ENCODE results near the gene ANKRD13B. TPM values are rescaled to one million over a fixed set of nuclear protein-coding genes. Genes with fewer than 3 reads are reported as not detected.
"Not testable (repeated sequence)": the region's sequence is repeated elsewhere in the genome, so short reads cannot be mapped to it uniquely, and the experiment has no call there.

ANKRD13B gene
- total RNA-seq, 1 donor from 2014 or later, result 17.9 TPM

DNA sequence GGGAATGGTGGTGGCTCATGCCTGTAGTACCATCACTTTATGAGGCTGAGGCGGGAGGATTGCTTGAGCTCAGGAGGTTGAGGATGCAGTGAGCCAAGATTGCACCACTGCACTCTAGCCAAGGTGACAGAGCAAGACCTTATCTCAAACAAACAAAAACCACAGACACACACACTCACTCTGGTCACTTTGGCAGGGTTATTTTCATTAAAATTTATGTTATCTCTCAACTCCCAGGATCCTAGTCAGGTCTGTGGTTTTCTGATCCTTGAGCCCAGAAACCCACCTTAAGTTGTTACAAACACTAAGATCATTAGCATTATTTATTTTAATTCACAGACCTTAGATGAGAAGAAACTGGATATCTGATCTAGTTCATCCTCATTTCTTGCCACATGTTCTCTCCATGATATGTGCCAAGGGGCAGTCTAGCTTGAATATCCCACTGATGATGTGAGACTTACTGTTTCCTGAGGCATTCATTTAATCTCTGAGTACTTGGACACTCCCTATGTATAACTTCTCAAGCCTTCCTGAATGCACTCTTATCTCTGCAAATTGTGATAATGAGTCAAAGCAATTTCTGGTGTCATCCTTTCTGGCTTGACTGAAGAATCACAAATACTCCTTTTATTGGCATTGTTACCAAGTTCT is 35.7 kb upstream of the ANKRD13B start:
- Mint-ChIP-seq H3K4me1 (ENCODE audit: low read depth, unreplicated experiment) (peaks cover 2% of the 10 kb centered on the region), H3K36me3 (ENCODE audit: low read depth, unreplicated experiment) (peaks cover 7% of the 10 kb centered on the region), H3K4me3 (ENCODE audit: unreplicated experiment) (no peak overlapping the region), H3K9me3 (ENCODE audit: unreplicated experiment) (no peaks in the 10 kb centered on the region), H3K27ac (ENCODE audit: unreplicated experiment) (no peak overlapping the region), H3K27me3 (ENCODE audit: low read depth, unreplicated experiment) (peaks cover 7% of the 10 kb centered on the region)
- Histone ChIP-seq H4K20me1 (ENCODE audit: insufficient read depth, low read length) (no peaks in the 10 kb centered on the region), H3K27me3 (ENCODE audit: insufficient read depth, low read length) (no peaks in the 10 kb centered on the region), H3K4me3 (ENCODE audit: insufficient read depth, low read depth, low read length) (no peak overlapping the region), H2AFZ (ENCODE audit: low read depth, low read length) (no peak overlapping the region), H3K79me2 (ENCODE audit: insufficient read depth, low read length) (no peaks in the 10 kb centered on the region), H3K9ac (ENCODE audit: low read length) (no peak overlapping the region), H3K4me2 (ENCODE audit: low read length) (no peak overlapping the region), H3K36me3 (ENCODE audit: insufficient read depth, low read length) (no peaks in the 10 kb centered on the region), H3K9me3 (ENCODE audit: insufficient read depth, low read depth, low read length) (no peaks in the 10 kb centered on the region), H3K27ac (ENCODE audit: low read depth, low read length) (no peak overlapping the region), H3K4me1 (ENCODE audit: insufficient read depth, low read length) (no peaks in the 10 kb centered on the region)
- DNase-seq (ENCODE audit: low read depth) (peak; percentile 66), FAIRE-seq (no peak)
- TF ChIP-seq EZH2 (IDR thresholded peaks at IDR 0.05; ENCODE audit: insufficient read depth, low read length), result no peak
- TF ChIP-seq CTCF (IDR thresholded peaks at IDR 0.05; ENCODE audit: insufficient read depth, low read depth, low read length), result no peak

DNA sequence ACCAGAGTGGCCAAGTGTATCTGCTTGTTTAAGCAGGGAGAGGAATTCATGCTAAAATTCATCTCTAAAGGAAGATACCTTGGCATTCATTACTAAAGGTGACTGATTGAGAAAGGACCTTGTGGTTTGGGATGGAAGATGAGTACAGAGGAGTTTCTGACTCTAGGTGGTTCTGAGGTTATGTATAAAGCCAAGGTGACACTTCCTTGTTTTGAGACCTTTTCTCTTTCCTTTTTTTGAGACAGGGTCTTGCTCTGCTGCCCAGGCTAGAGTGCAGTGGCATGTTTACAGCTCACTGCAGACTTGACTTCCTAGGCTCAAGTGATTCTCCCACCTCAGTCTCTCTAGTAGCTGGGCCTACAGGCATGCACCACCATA is 35.2 kb upstream of the ANKRD13B start:
- Mint-ChIP-seq H3K36me3 (ENCODE audit: low read depth, unreplicated experiment) (peaks cover 12% of the 10 kb centered on the region), H3K4me1 (ENCODE audit: low read depth, unreplicated experiment) (peaks cover 2% of the 10 kb centered on the region), H3K9me3 (ENCODE audit: unreplicated experiment) (no peaks in the 10 kb centered on the region), H3K27me3 (ENCODE audit: low read depth, unreplicated experiment) (peaks cover 11% of the 10 kb centered on the region), H3K4me3 (ENCODE audit: unreplicated experiment) (no peak overlapping the region), H3K27ac (ENCODE audit: unreplicated experiment) (no peak overlapping the region)
- Histone ChIP-seq H4K20me1 (ENCODE audit: insufficient read depth, low read length) (peaks cover 2% of the 10 kb centered on the region), H3K4me2 (ENCODE audit: low read length) (no peak overlapping the region), H2AFZ (ENCODE audit: low read depth, low read length) (no peak overlapping the region), H3K27ac (ENCODE audit: low read depth, low read length) (no peak overlapping the region), H3K4me3 (ENCODE audit: insufficient read depth, low read depth, low read length) (no peak overlapping the region), H3K9ac (ENCODE audit: low read length) (no peak overlapping the region), H3K27me3 (ENCODE audit: insufficient read depth, low read length) (no peaks in the 10 kb centered on the region), H3K9me3 (ENCODE audit: insufficient read depth, low read depth, low read length) (no peaks in the 10 kb centered on the region), H3K79me2 (ENCODE audit: insufficient read depth, low read length) (no peaks in the 10 kb centered on the region), H3K36me3 (ENCODE audit: insufficient read depth, low read length) (no peaks in the 10 kb centered on the region), H3K4me1 (ENCODE audit: insufficient read depth, low read length) (no peaks in the 10 kb centered on the region)
- FAIRE-seq (no peak), DNase-seq (ENCODE audit: low read depth) (no peak)
- TF ChIP-seq CTCF (IDR thresholded peaks at IDR 0.05; ENCODE audit: insufficient read depth, low read depth, low read length) (no peak), EZH2 (IDR thresholded peaks at IDR 0.05; ENCODE audit: insufficient read depth, low read length) (no peak)

DNA sequence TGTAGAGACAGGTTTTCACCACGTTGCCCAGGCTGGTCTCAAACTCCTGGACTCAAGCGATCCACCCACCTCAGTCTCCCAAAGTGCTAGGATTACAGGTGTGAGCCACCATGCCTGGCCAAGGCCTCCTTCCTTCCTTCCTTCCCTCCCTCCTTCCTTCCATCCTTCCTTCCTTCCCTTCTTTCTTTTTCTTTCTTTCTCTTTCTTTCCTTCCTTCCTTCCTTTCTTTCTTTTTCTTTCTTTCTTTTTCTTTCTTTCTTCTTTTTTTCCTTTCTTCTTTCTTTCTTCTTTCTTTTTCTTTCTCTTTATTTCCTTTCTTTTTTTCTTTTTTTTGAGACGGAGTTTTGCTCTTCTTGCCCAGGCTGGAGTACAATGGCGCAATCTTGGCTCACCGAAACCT is 34.8 kb upstream of the ANKRD13B start:
- not testable (repeated sequence) for H3K9me3 ChIP-seq (ENCODE audit: insufficient read depth, low read depth, low read length); H3K79me2 ChIP-seq (ENCODE audit: insufficient read depth, low read length); H3K27ac Mint-ChIP-seq (ENCODE audit: unreplicated experiment); H3K4me2 ChIP-seq (ENCODE audit: low read length); H3K27ac ChIP-seq (ENCODE audit: low read depth, low read length); H3K4me1 ChIP-seq (ENCODE audit: insufficient read depth, low read length); H2AFZ ChIP-seq (ENCODE audit: low read depth, low read length); H3K9ac ChIP-seq (ENCODE audit: low read length); DNase-seq (ENCODE audit: low read depth); H3K36me3 ChIP-seq (ENCODE audit: insufficient read depth, low read length); H3K4me1 Mint-ChIP-seq (ENCODE audit: low read depth, unreplicated experiment); FAIRE-seq; H3K4me3 Mint-ChIP-seq (ENCODE audit: unreplicated experiment); H3K9me3 Mint-ChIP-seq (ENCODE audit: unreplicated experiment); H4K20me1 ChIP-seq (ENCODE audit: insufficient read depth, low read length); H3K4me3 ChIP-seq (ENCODE audit: insufficient read depth, low read depth, low read length); H3K27me3 ChIP-seq (ENCODE audit: insufficient read depth, low read length)
- peaks cover 15% of the 10 kb centered on the region for H3K36me3 Mint-ChIP-seq (ENCODE audit: low read depth, unreplicated experiment)
- H3K27me3 Mint-ChIP-seq (ENCODE audit: low read depth, unreplicated experiment), result peaks cover 11% of the 10 kb centered on the region

Data from astrocyte (in vitro differentiated cells and primary cell).